OCI-LY3 (cell line): ENCODE measurements around the gene NEDD4.

ENCODE experiments used
- CTCF ChIP-seq: fragments of 200-600, 300-600 bp; sonication (generic); IDR thresholded peaks from 2 replicates; pipeline ENCODE4 v1.5.1; 2014; ENCODE audit warnings: antibody characterized with exemption, low read length, low read depth
- EZH2phosphoT487 ChIP-seq: fragments of 200-600 bp; shearing (Covaris generic); IDR thresholded peaks from 2 replicates; pipeline ENCODE4 v1.6.1; 2018; ENCODE audit warnings: antibody characterized with exemption, mixed run types, low read depth

- TF ChIP-seq CTCF: no peak
- TF ChIP-seq EZH2phosphoT487: no peak
Measured at GRCh38 chr15:55914446-55914845, 79.0 kb downstream of the NEDD4 start.
